Breast epithelium (tissue), 4 donors: ENCODE data around the gene CDH4. TPM values are rescaled to one million over a fixed set of nuclear protein-coding genes. Genes with fewer than 3 reads are reported as not detected.

Source experiments
- DNase-seq, 2 donors: peaks; one replicate each; pipeline ENCODE4 v3.0.0-alpha.2; 2019; ENCODE audit warnings: low spot score in 2 of 2
- H3K27ac ChIP-seq, 2 donors: fragments of 200-600 bp; sonication (generic) in 1 of 2; one replicate each; pipeline ENCODE4 v1.5.1; 2016 to 2019; ENCODE audit warnings: mild to moderate bottlenecking in 1 of 2
- H3K27me3 ChIP-seq, 2 donors: fragments of 200-600 bp; sonication (generic) in 1 of 2; one replicate each; pipeline versions ENCODE4 v1.5.1 to v1.6.0; 2017 to 2019; ENCODE audit warnings: control low read depth in 1 of 2, mild to moderate bottlenecking in 1 of 2
- H3K36me3 ChIP-seq: fragments of 200-600 bp; one replicate; pipeline ENCODE4 v1.5.1; 2019
- H3K4me1 ChIP-seq, 2 donors: fragments of 200-600 bp; sonication (generic); one replicate each; pipeline ENCODE4 v1.5.1; 2016 to 2019; ENCODE audit warnings: control low read depth in 1 of 2
- H3K4me3 ChIP-seq, 3 donors: fragments of 200-600 bp; sonication (generic); 1 replicate in 2 of 3; 2 replicates in 1 of 3; pipeline ENCODE4 v1.5.1; 2016 to 2019; ENCODE audit warnings: mild to moderate bottlenecking in 3 of 3, moderate library complexity in 2 of 3
- H3K9me3 ChIP-seq, 2 donors: fragments of 200-600 bp; sonication (generic) in 1 of 2; one replicate each; pipeline ENCODE4 v1.5.1; 2016 to 2019; ENCODE audit warnings: control low read depth in 1 of 2
- CTCF ChIP-seq, 3 donors: fragments of 450-650 bp; IDR thresholded peaks; one replicate each; pipeline ENCODE4 v1.5.1; 2016 to 2017; ENCODE audit warnings: antibody characterized with exemption in 3 of 3, mild to moderate bottlenecking in 3 of 3, moderate library complexity in 3 of 3
- POLR2A ChIP-seq: fragments of 450-650 bp; IDR thresholded peaks from one replicate; pipeline ENCODE4 v1.6.1; 2016; ENCODE audit warnings: antibody characterized with exemption, mild to moderate bottlenecking, moderate library complexity
- POLR2AphosphoS5 ChIP-seq, 3 donors: sonication (generic); formaldehyde crosslinking; IDR thresholded peaks; one replicate each; pipeline ENCODE4 v1.6.1; 2017; ENCODE audit warnings: antibody characterized with exemption in 3 of 3
- intact Hi-C: fragments of 100-400 bp; cut with DNase I; formaldehyde crosslinking; loops from one replicate; pipeline ENCODE4 v1.15.1; 2023; ENCODE audit warnings: low total_unique reads
- total RNA-seq, 3 donors: library from RNA; depleted of rRNA; stranded (reverse); fragments of >200 nt; gene quantifications; one replicate each; pipeline ENCODE4 v1.1.0, GENCODE V29; 2016

The CDH4 gene
- total RNA-seq, 3 donors from 2014 or later: under 0.01 TPM; not detected in 2

- TF ChIP-seq POLR2A: no peak
- H3K4me1 ChIP-seq: no peaks in the 10 kb centered on the region
- H3K9me3 ChIP-seq: no peaks in the 10 kb centered on the region
- no peak overlapping the region for H3K4me3 ChIP-seq
- no peak overlapping the region for H3K27ac ChIP-seq
- intact Hi-C loops: no loop called here
- H3K36me3 ChIP-seq: no peaks in the 10 kb centered on the region
- H3K27me3 ChIP-seq: peaks cover 0 to 5% of the 10 kb centered on the region in 2 donors
- DNase-seq: no peak
These were observed 262.9 kb downstream of the CDH4 start for GRCh38 chr20:61514805-61515505.

GRCh38 chr20:61515922-61516321 lies 263.9 kb downstream of the CDH4 start:
- H3K27ac ChIP-seq: no peak overlapping the region
- H3K27me3 ChIP-seq: peaks cover 0 to 5% of the 10 kb centered on the region in 2 donors
- H3K9me3 ChIP-seq: no peaks in the 10 kb centered on the region
- H3K36me3 ChIP-seq: no peaks in the 10 kb centered on the region
- intact Hi-C loops: no loop called here
- H3K4me3 ChIP-seq: no peak overlapping the region
- DNase-seq: no peak
- TF ChIP-seq CTCF (IDR thresholded peaks at IDR 0.05) (no peak), POLR2AphosphoS5 (IDR thresholded peaks at IDR 0.05) (no peak), POLR2A (no peak)
- H3K4me1 ChIP-seq: no peaks in the 10 kb centered on the region

GRCh38 chr20:61516346-61517208 lies 264.5 kb downstream of the CDH4 start:
- H3K27me3 ChIP-seq: peaks cover 0 to 5% of the 10 kb centered on the region in 2 donors
- no peak for TF ChIP-seq CTCF (IDR thresholded peaks at IDR 0.05)
- no peak for TF ChIP-seq POLR2A
- no peak for TF ChIP-seq POLR2AphosphoS5 (IDR thresholded peaks at IDR 0.05)

GRCh38 chr20:61517419-61517818 lies 265.4 kb downstream of the CDH4 start:
- Histone ChIP-seq H3K9me3 (no peaks in the 10 kb centered on the region), H3K36me3 (no peaks in the 10 kb centered on the region), H3K27me3 (peaks cover 0 to 11% of the 10 kb centered on the region in 2 donors), H3K4me3 (no peak overlapping the region), H3K4me1 (no peaks in the 10 kb centered on the region), H3K27ac (no peak overlapping the region)
- DNase-seq: no peak
- intact Hi-C loops: no loop called here
- TF ChIP-seq CTCF (IDR thresholded peaks at IDR 0.05) (no peak), POLR2AphosphoS5 (IDR thresholded peaks at IDR 0.05) (no peak), POLR2A (no peak)

More at GRCh38 chr20:61516346-61517208, 264.5 kb downstream of the CDH4 start:
- Histone ChIP-seq H3K4me3 (no peak overlapping the region), H3K9me3 (no peaks in the 10 kb centered on the region), H3K4me1 (no peaks in the 10 kb centered on the region), H3K27ac (no peak overlapping the region), H3K36me3 (no peaks in the 10 kb centered on the region)
- intact Hi-C loops: no loop called here
- no peak for DNase-seq

- Histone ChIP-seq H3K4me1 (no peaks in the 10 kb centered on the region), H3K4me3 (no peak overlapping the region), H3K27ac (no peak overlapping the region), H3K9me3 (no peaks in the 10 kb centered on the region), H3K27me3 (peaks cover 0 to 11% of the 10 kb centered on the region in 2 donors), H3K36me3 (no peaks in the 10 kb centered on the region)
- DNase-seq: no peak
- intact Hi-C loops: no loop called here
- no peak for TF ChIP-seq CTCF (IDR thresholded peaks at IDR 0.05)
- no peak for TF ChIP-seq POLR2AphosphoS5 (IDR thresholded peaks at IDR 0.05)
- no peak for TF ChIP-seq POLR2A
These were observed 266.4 kb downstream of the CDH4 start for GRCh38 chr20:61518424-61518951.
